Esophagus squamous epithelium (tissue), 5 donors: ENCODE data around the gene CCDC38. TPM values are rescaled to one million over a fixed set of nuclear protein-coding genes. Genes with fewer than 3 reads are reported as not detected.

Source experiments
- DNase-seq: peaks from one replicate; lab custom pipeline; 2025; lab: John Stamatoyannopoulos, UW
- H3K27ac ChIP-seq, 4 donors: fragments of 200-600 bp; sonication (generic); one replicate each; pipeline ENCODE4 v1.5.1; 2016 to 2019; ENCODE audit warnings: mild to moderate bottlenecking in 1 of 4
- H3K27me3 ChIP-seq, 4 donors: fragments of 200-600 bp; sonication (generic); 1 replicate in 3 of 4; 2 replicates in 1 of 4; pipeline versions ENCODE4 v1.5.1 to v1.6.0; 2017 to 2021; ENCODE audit warnings: antibody characterized with exemption in 1 of 4
- H3K36me3 ChIP-seq, 3 donors: fragments of 200-600 bp; sonication (generic); one replicate each; pipeline ENCODE4 v1.5.1; 2016 to 2019
- H3K4me1 ChIP-seq, 3 donors: fragments of 200-600 bp; sonication (generic); one replicate each; pipeline ENCODE4 v1.5.1; 2017 to 2019
- H3K4me3 ChIP-seq, 4 donors: fragments of 200-600 bp; sonication (generic); 1 replicate in 3 of 4; 2 replicates in 1 of 4; pipeline ENCODE4 v1.5.1; 2016 to 2019; ENCODE audit warnings: mild to moderate bottlenecking in 2 of 4, moderate library complexity in 1 of 4
- H3K9me3 ChIP-seq, 3 donors: fragments of 200-600 bp; sonication (generic); one replicate each; pipeline ENCODE4 v1.5.1; 2016 to 2019
- CTCF ChIP-seq, 6 experiments: fragments of 450-650 bp in 4 of 6; fragments of 200-600 bp in 2 of 6; sonication (generic) in 2 of 6; IDR thresholded peaks; one replicate each; pipeline ENCODE4 v1.5.1; 2016 to 2019; ENCODE audit warnings: antibody characterized with exemption in 6 of 6, mild to moderate bottlenecking in 4 of 6, moderate library complexity in 4 of 6
- POLR2A ChIP-seq, 4 donors: fragments of 450-650 bp; IDR thresholded peaks; one replicate each; pipeline ENCODE4 v1.6.1; 2017; ENCODE audit warnings: antibody characterized with exemption in 4 of 4, mild to moderate bottlenecking in 4 of 4, moderate library complexity in 3 of 4
- WGBS, 2 donors: methylation state at CpG; one replicate each; pipeline ENCODE4 v1.1.5; 2018; 5-methylcytosine and 5-hydroxymethylcytosine counted together
- intact Hi-C: fragments of 100-400 bp; cut with DNase I; formaldehyde crosslinking; loops from one replicate; pipeline ENCODE4 v1.15.0; 2022
- total RNA-seq, 4 donors: library from RNA; depleted of rRNA; stranded (reverse); fragments of >200 nt; gene quantifications; one replicate each; pipeline ENCODE4 v1.1.0, GENCODE V29; 2016
- donor health status: DM: yes; HTN: yes; CAD: no.

Gene CCDC38
- total RNA-seq, 4 donors from 2014 or later, result 0.23 TPM; not detected in 3

GRCh38 chr12:95881331-95881955, 61.0 kb downstream of the CCDC38 start:
- H3K27ac ChIP-seq, result no peak overlapping the region
- intact Hi-C loops, result no loop called here
- no peak overlapping the region for H3K4me3 ChIP-seq
- no peaks in the 10 kb centered on the region for H3K9me3 ChIP-seq
- 50 to 62% methylated on average over 3 of the region's 3 CpGs for WGBS, 2 donors
- no peak for TF ChIP-seq POLR2A (IDR thresholded peaks at IDR 0.05)
- TF ChIP-seq CTCF (IDR thresholded peaks at IDR 0.05), result no peak
- DNase-seq, result no peak
- H3K27me3 ChIP-seq, result no peaks in the 10 kb centered on the region
- no peaks in the 10 kb centered on the region for H3K36me3 ChIP-seq
- H3K4me1 ChIP-seq, result no peaks in the 10 kb centered on the region

GRCh38 chr12:95880895-95881294, 61.5 kb downstream of the CCDC38 start:
- no peaks in the 10 kb centered on the region for H3K4me1 ChIP-seq
- intact Hi-C loops, result no loop called here
- WGBS, 2 donors, result 71 to 83% methylated on average over 1 of the region's 1 CpG
- no peak overlapping the region for H3K27ac ChIP-seq
- DNase-seq, result no peak
- no peaks in the 10 kb centered on the region for H3K27me3 ChIP-seq
- TF ChIP-seq CTCF (IDR thresholded peaks at IDR 0.05), result no peak
- no peak for TF ChIP-seq POLR2A (IDR thresholded peaks at IDR 0.05)
- H3K4me3 ChIP-seq, result no peak overlapping the region
- no peaks in the 10 kb centered on the region for H3K9me3 ChIP-seq
- no peaks in the 10 kb centered on the region for H3K36me3 ChIP-seq

GRCh38 chr12:95877622-95878021, 64.8 kb downstream of the CCDC38 start:
- Histone ChIP-seq H3K4me3 (no peak overlapping the region), H3K27ac (no peak overlapping the region), H3K4me1 (no peaks in the 10 kb centered on the region), H3K27me3 (no peaks in the 10 kb centered on the region), H3K36me3 (no peaks in the 10 kb centered on the region), H3K9me3 (no peaks in the 10 kb centered on the region)
- intact Hi-C loops, result no loop called here
- TF ChIP-seq POLR2A (IDR thresholded peaks at IDR 0.05) (no peak), CTCF (IDR thresholded peaks at IDR 0.05) (no peak)
- 71 to 82% methylated on average over 2 of the region's 2 CpGs for WGBS, 2 donors
- no peak for DNase-seq

- Histone ChIP-seq H3K36me3 (peaks cover 0 to 12% (median 0%) of the 10 kb centered on the region in 3 donors), H3K27ac (no peak overlapping the region), H3K4me1 (no peaks in the 10 kb centered on the region), H3K27me3 (no peaks in the 10 kb centered on the region), H3K9me3 (no peaks in the 10 kb centered on the region), H3K4me3 (no peak overlapping the region)
- WGBS, 2 donors, result 74 to 80% methylated on average over 4 of the region's 4 CpGs
- no peak for TF ChIP-seq CTCF (IDR thresholded peaks at IDR 0.05)
- no peak for TF ChIP-seq POLR2A (IDR thresholded peaks at IDR 0.05)
- DNase-seq, result no peak
- intact Hi-C loops, result no loop called here
These were observed 68.0 kb downstream of the CCDC38 start for GRCh38 chr12:95874452-95874851.

- Histone ChIP-seq H3K27me3 (no peaks in the 10 kb centered on the region), H3K4me1 (no peaks in the 10 kb centered on the region), H3K9me3 (no peaks in the 10 kb centered on the region), H3K27ac (no peak overlapping the region), H3K4me3 (no peak overlapping the region), H3K36me3 (peaks cover 0 to 48% (median 7%) of the 10 kb centered on the region in 3 donors)
- DNase-seq, result no peak
- intact Hi-C loops, result no loop called here
- WGBS, 2 donors, result 93 to 96% methylated on average over 4 of the region's 4 CpGs
- no peak for TF ChIP-seq POLR2A (IDR thresholded peaks at IDR 0.05)
- TF ChIP-seq CTCF (IDR thresholded peaks at IDR 0.05), result no peak
These were observed 71.5 kb downstream of the CCDC38 start for GRCh38 chr12:95870897-95871296.
